NCI-H82 treated with DMSO at 0.1 percent for 48 hours (cell line): Measurements from ENCODE around the gene SDC1.

Experiments
- DNase-seq: peaks from one replicate; lab custom pipeline; 2025; ENCODE audit not compliant: unreplicated experiment; lab: John Stamatoyannopoulos, UW

The SDC1 gene

GRCh38 chr2:20173064-20173463 is 51.9 kb downstream of the SDC1 start:
- no peak for DNase-seq

DNA sequence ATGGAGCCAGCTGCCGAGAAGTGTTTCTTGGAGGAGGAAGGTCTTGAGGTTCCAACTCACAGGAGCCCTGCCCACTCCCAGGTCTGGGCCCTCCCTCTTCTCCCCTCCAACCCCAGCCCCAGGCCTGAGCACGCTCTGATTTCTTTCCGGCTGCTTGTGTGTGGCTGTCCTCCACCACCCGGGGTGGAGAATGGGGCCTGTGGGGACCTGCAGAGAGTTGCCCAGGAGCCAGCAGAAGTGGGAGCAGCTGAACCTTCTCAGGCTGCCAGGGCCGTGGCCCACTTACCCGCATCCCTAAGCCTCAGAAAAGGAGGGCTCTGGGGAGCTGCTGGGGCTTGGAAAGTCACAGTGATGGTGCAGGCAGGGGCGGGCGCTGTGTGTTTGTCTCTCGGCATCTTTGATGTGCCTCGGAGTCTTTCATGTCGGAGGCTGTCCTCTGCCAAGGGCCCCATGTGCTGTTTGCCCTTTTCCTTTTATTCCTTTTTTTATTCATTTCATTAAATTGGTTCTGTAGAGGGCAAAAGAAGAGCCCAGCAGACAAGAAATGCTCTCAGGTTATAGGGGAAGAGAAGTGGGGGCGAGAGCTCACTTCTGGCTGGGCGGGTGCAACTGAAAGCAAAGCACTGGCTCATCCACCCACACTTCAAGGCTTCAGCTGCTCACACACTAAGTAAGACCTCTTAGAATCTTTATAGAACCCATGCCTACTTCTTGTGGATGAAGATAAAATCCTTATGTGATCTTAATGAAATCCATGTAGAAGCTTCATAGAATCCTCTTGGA is 52.5 kb downstream of the SDC1 start:
- DNase-seq: no peak

DNA sequence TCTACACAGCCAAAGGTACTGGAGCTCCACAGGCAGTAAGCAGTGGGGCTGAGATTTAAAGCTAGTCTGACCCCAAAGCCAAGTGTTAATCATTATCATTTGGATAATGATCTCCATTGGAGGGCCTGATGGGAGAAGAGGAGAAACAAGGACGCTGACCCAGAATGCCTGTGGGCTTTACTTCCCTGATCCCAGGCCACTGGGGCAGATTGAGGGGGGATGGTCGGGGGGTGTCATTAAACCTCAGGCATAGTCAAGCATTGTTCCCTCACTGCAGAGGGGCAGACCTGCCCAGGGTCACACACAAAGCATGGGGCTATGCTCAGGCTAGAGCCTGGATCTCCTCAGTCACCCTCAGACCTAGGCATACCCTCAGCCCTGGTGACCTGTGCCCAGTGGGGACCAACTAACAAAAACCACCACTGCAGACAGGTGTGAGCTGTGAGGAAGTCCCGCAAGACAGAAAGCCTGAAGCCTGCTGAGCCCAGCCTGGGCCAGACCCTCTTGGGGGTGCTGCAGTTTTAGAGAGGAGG is 53.4 kb downstream of the SDC1 start:
- DNase-seq: no peak

DNA sequence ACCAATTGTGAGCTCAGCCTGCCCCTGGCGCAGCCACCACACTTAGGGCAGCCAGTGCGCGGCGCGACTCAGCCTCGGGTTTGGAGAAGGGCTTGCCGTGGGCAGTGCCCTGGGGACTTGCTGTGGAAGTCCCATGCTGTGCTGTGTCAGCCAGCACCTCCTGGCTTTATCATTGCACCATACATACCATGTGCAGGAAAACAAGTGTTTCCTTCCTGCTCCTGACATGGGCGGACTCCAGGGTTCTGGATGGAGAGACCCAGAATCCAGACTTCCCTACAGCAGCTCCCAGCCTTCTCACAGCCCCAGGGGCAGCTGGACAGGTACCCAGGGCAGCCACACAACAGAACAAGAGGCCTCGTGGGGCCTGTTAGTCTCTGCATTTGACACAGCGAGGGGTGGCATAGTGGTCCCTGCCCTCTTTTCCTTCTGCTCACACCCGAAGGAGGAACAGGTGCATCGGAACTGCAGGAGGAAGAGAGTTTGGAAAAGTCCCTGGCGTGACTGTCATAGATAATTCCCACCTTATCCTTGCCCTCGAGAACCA is 54.2 kb downstream of the SDC1 start:
- no peak for DNase-seq

GRCh38 chr2:20169796-20170703 is 54.9 kb downstream of the SDC1 start:
- no peak for DNase-seq

GRCh38 chr2:20168727-20169696 is 55.9 kb downstream of the SDC1 start:
- DNase-seq: no peak

- no peak for DNase-seq
Observed at GRCh38 chr2:20168048-20168726, 56.7 kb downstream of the SDC1 start.

DNA sequence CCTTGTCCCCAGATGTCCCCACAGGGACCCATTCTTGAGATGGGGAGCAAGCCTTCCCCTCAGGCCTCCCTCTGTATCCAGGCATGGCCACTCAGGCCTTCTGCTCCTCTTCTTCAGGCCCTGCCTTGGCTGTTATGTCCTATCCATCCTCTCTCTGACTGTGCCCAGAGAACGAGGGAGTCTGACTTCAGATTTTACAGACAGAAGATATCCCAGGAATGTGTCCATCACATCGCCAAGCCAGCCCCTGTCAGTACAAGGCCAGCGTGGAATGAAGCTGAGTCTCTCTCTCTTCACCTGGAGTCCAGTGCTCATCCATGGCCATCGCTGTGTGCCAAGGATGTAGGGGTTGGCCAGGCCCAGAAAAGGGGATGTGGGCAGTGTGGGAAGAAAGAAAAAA is 57.6 kb downstream of the SDC1 start:
- DNase-seq: no peak

DNA sequence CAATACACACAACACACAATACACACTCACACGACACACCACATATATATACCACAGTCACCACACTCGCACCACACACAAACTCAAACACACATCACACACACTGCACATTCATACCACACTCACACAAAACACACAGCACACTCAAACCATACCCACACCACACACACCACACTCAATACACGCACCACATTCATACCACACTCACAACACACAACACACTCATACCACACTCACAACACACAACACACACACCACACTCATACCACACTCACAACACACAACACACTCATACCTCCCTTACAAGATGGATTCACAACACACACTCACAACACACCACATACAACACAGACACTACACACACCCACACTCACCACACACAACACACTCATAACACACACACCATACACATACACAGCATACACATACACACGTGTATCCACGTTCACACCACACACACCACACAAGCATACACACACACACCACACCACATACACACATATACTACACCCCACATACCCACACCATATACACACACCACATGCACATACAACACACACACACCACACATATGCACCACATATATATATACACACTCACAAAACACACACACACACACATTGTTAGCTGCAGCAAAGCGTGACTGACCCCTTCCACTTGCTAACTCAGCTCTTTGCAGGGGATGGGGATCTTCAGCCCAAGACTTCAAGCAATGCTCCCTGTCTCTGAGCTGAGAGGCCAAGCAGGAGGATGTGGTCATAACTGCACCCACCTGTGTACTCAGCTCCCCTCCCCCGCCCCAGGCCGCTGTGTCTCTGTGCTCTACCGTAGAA is 59.0 kb downstream of the SDC1 start:
- no peak for DNase-seq

DNA sequence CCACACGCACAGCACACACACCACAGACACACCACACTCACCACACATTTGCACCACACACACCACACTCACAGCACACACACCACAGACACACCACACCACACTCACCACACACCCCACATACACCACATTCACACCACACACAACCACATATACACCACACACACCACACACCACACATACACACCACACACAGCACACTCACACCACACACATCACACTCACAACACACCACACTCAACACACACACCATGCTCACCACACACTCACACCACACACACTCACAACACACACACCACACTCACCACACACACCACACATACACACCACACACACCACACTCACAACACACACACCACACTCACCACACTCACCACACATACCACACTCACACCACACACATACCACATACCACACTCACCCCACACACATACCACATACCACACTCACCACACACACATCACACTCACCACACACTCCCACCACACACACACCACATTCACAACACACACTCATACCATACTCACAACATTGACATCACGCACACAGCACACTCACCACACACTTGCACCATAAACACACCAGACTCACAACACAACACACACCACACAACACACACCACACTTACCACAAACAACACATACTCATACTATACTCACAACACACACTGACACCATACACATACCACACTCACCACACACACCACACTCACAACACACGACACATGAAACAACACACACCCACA is 60.0 kb downstream of the SDC1 start:
- DNase-seq: no peak

- DNase-seq: no peak
Observed at GRCh38 chr2:20164061-20164733, 60.7 kb downstream of the SDC1 start.

DNA sequence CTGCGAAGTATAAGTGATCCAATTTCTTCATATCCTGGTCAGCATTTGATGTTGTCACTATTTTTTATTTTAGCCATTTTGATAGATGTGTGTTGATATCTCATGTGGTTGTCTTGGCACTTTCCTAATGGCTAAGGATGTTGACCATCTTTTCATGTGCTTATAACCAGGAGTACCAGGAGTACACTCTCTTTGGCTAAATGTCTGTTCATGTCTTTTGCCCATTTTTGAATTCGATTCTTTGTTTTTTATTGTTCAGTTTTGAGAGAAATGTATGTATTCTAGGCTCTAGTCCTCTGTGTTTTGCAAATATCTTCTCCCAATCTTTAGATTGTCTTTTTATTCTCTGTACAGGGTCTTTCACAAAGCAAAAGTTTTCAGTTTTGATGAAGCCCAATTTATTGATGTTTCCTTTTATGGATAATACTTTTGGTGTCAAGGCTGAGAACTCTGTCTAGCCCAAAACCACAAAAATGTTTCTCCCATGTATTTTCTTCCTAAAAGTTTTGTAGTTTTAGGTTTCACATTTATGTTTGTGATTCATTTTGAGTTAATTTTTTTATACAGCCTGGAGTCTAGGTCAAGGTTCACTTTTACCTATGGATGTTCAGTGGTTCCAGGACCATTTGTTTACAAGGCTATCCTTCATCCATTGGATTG is 65.4 kb downstream of the SDC1 start:
- no peak for DNase-seq

DNA sequence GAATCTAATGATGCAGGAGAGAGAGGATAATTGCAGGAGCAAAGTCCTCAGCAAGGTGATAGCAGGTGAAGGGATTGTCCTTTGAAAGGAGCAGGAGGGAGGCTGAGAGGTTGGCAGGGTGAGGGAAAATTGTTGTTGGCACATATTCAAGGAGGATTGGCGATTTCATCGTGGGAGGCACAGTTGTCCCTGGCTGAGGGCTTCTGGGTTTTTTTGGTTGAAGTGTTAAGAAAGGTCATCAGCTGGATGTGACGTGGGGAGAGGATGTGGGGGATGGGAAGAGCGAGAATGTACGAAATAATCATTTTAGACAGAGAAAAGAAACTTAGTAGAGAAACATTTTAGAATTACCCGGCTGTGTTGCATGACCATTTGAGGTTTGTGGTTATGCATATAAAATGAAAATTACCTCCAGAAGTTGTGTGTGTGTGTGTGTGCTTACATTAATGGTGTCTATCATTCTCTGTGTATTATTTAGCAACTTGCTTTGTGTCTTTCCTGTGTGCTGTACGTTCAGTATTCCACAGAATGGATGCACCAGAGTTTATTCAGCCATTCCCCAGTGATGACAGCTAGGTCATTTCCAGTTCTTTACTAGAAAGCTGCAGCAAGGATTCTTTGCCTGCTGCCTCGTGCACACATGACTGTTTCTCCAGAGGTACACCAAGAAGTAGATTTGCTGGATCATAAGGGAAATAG is 67.6 kb downstream of the SDC1 start:
- DNase-seq: no peak

GRCh38 chr2:20156836-20157192 is 68.1 kb downstream of the SDC1 start:
- DNase-seq: no peak

- no peak for DNase-seq
Observed at GRCh38 chr2:20156076-20156759, 68.7 kb downstream of the SDC1 start.
